HG03095 (cell line): Measurements from ENCODE around the gene SUMO1.
"Not testable (repeated sequence)": the region's sequence is repeated elsewhere in the genome, so short reads cannot be mapped to it uniquely, and the experiment has no call there.

Source experiments
- ATAC-seq: cut with Tn5 transposase; IDR thresholded peaks from one replicate; pipeline ENCODE4 v1.9.1; 2021; ENCODE audit warnings: moderate library complexity; ENCODE audit not compliant: unreplicated experiment

The SUMO1 gene

DNA sequence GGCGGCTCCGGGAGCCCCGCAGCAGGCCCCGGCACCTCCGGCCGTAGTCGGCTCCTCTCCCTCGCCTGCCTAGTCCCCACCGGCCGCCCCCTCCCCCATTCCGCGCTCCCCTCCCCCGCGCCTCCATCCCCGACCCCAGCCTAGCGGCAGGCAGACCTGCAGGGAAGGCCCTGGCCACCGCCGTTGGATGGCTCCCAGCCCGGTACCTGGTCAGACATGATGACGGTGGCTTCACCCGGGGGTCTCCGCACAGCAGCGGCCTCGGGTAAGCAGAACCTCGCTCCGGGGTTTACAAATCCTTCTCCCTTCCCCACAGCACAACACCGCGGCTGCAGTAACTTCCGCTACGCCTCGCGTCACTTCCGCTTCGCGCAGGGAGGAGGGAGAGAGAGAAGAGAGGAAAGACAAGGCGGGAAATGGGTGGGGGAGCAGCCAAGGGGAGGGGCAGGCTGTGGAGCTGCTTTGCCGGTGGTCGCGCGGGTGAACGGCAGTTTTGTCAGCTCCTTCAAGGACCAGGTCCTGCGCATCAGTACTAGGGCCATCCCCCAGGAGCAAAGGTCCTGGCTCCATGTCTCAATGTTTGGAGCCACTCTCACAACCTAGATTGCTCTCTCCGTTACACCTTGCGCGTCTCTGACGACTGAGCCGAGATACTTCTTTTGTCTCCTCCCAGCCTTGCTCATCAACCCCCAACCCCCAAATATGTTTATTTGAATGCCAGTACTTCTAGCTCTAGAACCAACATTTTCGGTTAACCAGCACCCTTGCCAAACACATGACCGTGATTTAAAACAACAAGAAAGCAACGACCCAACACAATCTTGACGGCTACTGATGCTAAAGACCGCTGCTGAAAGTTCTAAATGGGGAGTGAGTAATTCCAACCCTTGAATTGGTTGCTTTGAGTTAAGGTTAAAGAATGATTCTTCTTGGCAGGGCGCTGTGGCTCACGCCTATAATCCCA lies at the start of gene SUMO1:
Gene SUMO1 (minus strand): TSS at position 364 of the 964 bp plus-strand sequence. CDS start 146 bp downstream, at position 218.
- ATAC-seq, result peak; percentile 96

- no peak for ATAC-seq
These were observed 48.2 kb upstream of the SUMO1 start for GRCh38 chr2:202286595-202286994.

DNA sequence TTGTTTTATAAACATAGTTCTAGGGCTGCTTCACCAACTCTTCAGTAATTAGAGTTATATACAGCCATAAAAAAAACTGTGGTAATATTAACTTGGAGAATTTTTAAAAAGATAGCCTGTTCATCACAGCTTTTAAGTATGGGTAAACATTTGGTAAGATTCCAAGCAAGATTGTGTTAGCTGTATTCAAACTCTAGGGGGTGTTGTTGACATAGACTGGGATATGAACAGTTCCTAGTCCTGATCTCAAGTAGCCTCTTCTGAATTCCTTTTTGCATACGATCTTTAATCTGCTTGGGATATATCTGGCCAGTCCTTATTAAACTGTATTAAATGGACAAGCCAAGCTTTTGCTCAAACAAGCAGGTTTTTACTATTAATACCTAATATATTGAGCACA lies 40.5 kb upstream of the SUMO1 start:
- no peak for ATAC-seq

DNA sequence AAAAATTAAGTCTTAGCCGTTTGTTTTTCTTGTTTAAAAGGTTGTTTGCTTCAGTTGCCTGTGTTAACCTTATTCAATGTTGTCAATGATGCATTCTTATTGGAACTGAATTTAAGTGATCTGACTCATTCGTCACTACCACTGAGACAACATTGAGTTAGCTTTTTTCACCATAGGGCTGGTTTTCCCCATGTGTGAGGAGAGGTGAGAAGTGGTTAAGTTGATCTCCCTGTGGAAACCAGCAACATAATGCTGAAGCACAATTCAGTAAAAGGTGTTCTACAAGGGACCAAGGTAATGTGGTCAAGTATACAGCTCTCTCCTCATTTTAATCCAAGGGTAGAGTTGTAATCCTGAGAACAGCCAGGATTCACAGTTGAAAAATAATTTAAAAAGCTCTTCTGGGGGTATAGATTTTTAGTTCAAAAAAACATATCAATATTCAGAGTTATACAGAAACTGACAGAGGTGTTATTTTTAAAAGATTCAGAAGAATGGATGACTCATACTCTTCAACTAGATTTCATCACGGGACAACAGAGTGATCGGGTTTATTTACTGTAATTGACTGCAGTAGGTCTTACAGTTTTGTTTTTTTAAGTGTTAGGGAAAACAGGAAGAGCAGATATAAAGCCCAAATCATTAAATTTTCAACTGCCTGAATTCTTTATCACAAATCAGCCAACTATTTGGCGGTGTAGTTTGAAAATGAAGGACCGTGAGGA lies 39.8 kb upstream of the SUMO1 start:
- no peak for ATAC-seq

GRCh38 chr2:202276078-202276720 lies 37.8 kb upstream of the SUMO1 start:
- ATAC-seq, result not testable (repeated sequence)

- ATAC-seq, result no peak
These were observed 32.1 kb upstream of the SUMO1 start for GRCh38 chr2:202270487-202270886.

- ATAC-seq, result no peak
These were observed 31.2 kb upstream of the SUMO1 start for GRCh38 chr2:202269585-202269984.

GRCh38 chr2:202267495-202267894 lies 29.1 kb upstream of the SUMO1 start:
- no peak for ATAC-seq

- peak; percentile 82 for ATAC-seq
These were observed 27.3 kb upstream of the SUMO1 start, which contains the start of gene NOP58 for GRCh38 chr2:202265467-202266277. Gene NOP58 (plus strand): TSS chr2:202265763. CDS start chr2:202265942, 179 bp downstream.

GRCh38 chr2:202261531-202261930 lies 23.1 kb upstream of the SUMO1 start:
- no peak for ATAC-seq

DNA sequence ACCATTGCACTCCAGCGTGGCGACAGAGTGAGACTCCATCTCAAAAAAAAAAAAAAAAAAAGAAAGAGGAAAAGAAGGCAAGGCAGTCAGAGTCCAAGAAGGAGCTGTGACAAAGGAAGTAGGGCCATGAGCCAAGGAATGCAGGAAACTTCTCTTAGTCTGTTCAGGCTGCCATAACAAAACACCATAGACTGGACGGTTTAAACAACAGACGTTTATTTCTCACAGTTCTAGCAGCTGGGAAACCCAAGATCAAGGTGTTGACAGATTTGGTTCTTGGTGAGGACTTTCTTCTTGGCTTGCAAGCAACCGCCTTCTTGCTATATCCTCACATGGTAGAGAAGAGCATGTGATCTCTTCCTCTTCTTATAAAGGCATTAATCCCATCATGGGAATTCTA lies 13.1 kb upstream of the SUMO1 start:
- ATAC-seq, result no peak

GRCh38 chr2:202249521-202250253 lies 11.3 kb upstream of the SUMO1 start:
- no peak for ATAC-seq

- ATAC-seq, result not testable (repeated sequence)
These were observed 9.3 kb upstream of the SUMO1 start for GRCh38 chr2:202247710-202248109.

DNA sequence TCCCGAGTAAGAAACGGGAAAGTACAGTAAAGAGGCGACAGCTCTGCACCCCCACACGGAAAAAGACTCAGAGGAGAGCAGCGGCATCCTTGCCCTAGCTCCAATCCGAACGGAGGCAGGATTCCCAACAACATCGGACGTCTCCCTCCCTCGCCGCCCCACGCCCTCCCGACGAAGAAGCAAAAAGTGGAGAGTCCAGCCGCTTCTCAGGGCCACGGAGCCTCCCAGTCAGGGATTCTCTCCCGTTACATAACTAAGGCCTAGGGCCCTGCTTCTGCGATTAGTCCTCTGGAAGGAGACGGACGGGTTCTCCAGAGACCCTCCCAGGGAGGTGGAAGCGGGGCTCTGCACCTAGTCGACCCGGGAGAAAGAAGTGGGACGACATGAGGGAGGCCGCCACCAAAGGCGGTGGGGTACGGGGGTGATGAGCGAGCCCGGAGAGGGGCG lies 587 bp downstream of the SUMO1 start:
- ATAC-seq, result peak; percentile 35

DNA sequence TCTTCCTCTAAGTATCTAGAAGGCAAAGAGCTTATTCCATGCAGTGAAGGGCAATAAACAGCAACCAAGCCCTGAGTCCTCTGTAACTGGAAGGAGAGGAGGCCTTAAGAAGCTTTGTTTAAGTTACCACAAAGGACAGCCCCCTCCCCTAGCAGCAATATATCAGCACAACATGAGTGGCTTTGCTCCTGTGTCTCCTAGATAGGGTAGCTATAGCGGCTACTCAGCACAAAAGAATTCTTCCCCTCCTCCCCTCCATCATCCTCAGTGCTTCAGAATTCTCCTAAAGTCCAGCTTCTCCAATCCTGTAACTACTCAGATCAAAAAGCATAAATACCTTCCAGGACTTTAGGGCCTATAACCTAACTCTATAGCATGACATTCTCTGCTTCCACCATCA lies 16.5 kb downstream of the SUMO1 start:
- no peak for ATAC-seq

GRCh38 chr2:202215179-202215578 lies 23.2 kb downstream of the SUMO1 start:
- no peak for ATAC-seq

- ATAC-seq, result no peak
These were observed 29.9 kb downstream of the SUMO1 start for GRCh38 chr2:202208526-202208925.

DNA sequence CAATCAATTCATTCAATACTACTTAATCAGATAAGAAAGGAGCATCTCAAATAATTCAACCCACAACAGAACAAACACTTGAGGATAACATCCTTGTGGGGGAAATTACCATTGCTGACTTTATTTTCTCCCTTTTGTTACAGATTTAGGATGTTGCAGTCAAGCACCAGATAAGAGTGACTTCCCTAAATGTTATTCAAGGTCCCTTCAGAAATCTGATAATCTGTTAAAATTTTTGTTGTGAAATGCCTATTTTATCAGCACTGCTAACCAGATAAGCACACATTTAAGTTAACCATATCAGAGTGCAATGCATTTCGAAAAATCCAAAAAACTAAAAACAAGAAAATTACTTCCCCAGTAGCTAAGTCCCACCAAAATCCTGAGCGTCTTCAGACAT lies 33.5 kb downstream of the SUMO1 start:
- ATAC-seq, result no peak

GRCh38 chr2:202203348-202203747 lies 35.0 kb downstream of the SUMO1 start:
- no peak for ATAC-seq
